HCT116 (cell line): ENCODE results near the gene FARP1. TPM values are rescaled to one million over a fixed set of nuclear protein-coding genes. Genes with fewer than 3 reads are reported as not detected.

Source experiments
- ATAC-seq: fragments of 200-7000 bp; cut with Tn5 transposase; 2 replicates; pipeline ENCODE4 v1.9.1; 2020; ENCODE audit warnings: mild to moderate bottlenecking, moderate library complexity
- BruUV-seq: library from RNA; stranded (reverse); fragments of 400-500 nt; replicated peaks from 2 replicates; lab custom pipeline; 2021; lab: Mats Ljungman, UMichigan
- CTCF ChIA-PET: fragments of 300-600 bp; sonication (Branson Sonifier 250); formaldehyde crosslinking; loops from one replicate; lab custom pipeline; 2021; ENCODE audit warnings: antibody characterized with exemption; lab: Charles Lee
- POLR2A ChIA-PET: fragments of 300-600, 350-600 bp; sonication (Branson Sonifier 250); formaldehyde crosslinking; loops from one replicate; lab custom pipeline; 2021; ENCODE audit warnings: antibody characterized with exemption; lab: Charles Lee
- RAD21 ChIA-PET, 2 experiments: fragments of 300-600 bp; sonication (Branson Sonifier 250); formaldehyde crosslinking; loops; one replicate each; lab custom pipeline; 2023; ENCODE audit warnings: low total read pairs in 2 of 2; ENCODE audit not compliant: uncharacterized antibody in 2 of 2, unreplicated experiment in 2 of 2, low non-redundant PET in 1 of 2; lab: Charles Lee
- DNase-seq: peaks from one replicate; pipeline ENCODE4 v3.0.0-alpha.2; 2010; ENCODE audit warnings: low read depth, low spot score
- H2AFZ ChIP-seq: fragments of 200-600 bp; shearing (Covaris generic), sonication (generic); 2 replicates; pipeline ENCODE4 v1.6.1; 2017; ENCODE audit warnings: low read depth, mixed run types, mixed read lengths, antibody characterized with exemption, low read length; ENCODE audit not compliant: poor library complexity, severe bottlenecking
- H3K27ac ChIP-seq: 2 replicates; pipeline ENCODE4 v1.5.1; 2012; ENCODE audit warnings: low read depth, low read length
- H3K27me3 ChIP-seq: fragments of 200-600 bp; sonication (generic); 2 replicates; pipeline ENCODE4 v1.6.1; 2016; ENCODE audit warnings: mixed run types, low read length, mixed read lengths; ENCODE audit not compliant: insufficient read depth
- H3K36me3 ChIP-seq, 2 experiments: fragments of 200-500 bp in 1 of 2; fragments of 200-600 bp in 1 of 2; sonication (Bioruptor generic) in 1 of 2; sonication (generic) in 1 of 2; 2 replicates each; pipeline versions ENCODE4 v1.5.1 to v1.6.1; 2014 to 2016; ENCODE audit warnings: low read length in 2 of 2, inconsistent platforms in 1 of 2, mixed read lengths in 1 of 2, mixed run types in 1 of 2; ENCODE audit not compliant: insufficient read depth in 2 of 2, control insufficient read depth in 1 of 2
- H3K4me1 ChIP-seq, 2 experiments: fragments of 200-600 bp in 1 of 2; sonication (generic) in 1 of 2; 2 replicates each; pipeline versions ENCODE4 v1.5.1 to v1.6.1; 2012 to 2017; ENCODE audit warnings: low read length in 2 of 2, inconsistent platforms in 1 of 2, mild to moderate bottlenecking in 1 of 2, mixed read lengths in 1 of 2, mixed run types in 1 of 2, moderate library complexity in 1 of 2; ENCODE audit not compliant: insufficient read depth in 2 of 2, control insufficient read depth in 1 of 2
- H3K4me2 ChIP-seq: fragments of 200-600 bp; sonication (generic); 2 replicates; pipeline ENCODE4 v1.6.1; 2017; ENCODE audit warnings: mixed run types, low read length, mixed read lengths
- H3K4me3 ChIP-seq, 2 experiments: fragments of 200-600 bp in 1 of 2; sonication (generic) in 1 of 2; replicated peaks in 1 of 2; 2 replicates each; pipeline ENCODE4 v1.5.1; 2011 to 2016; ENCODE audit warnings: low read length in 2 of 2, control low read depth in 1 of 2, low read depth in 1 of 2, mild to moderate bottlenecking in 1 of 2, mixed read lengths in 1 of 2, mixed run types in 1 of 2
- H3K79me2 ChIP-seq: fragments of 200-600 bp; sonication (generic); 2 replicates; pipeline ENCODE4 v1.6.1; 2017; ENCODE audit warnings: mild to moderate bottlenecking, mixed run types, low read length, moderate library complexity, mixed read lengths; ENCODE audit not compliant: insufficient read depth
- H3K9ac ChIP-seq: fragments of 200-600 bp; sonication (generic); 2 replicates; pipeline ENCODE4 v1.6.1; 2016; ENCODE audit warnings: low read length, mixed read lengths
- H3K9me2 ChIP-seq: fragments of 200-600 bp; sonication (generic), shearing (Covaris generic); 2 replicates; pipeline ENCODE4 v1.6.1; 2017; ENCODE audit warnings: mixed run types, mild to moderate bottlenecking, moderate library complexity; ENCODE audit not compliant: insufficient read depth
- H3K9me3 ChIP-seq, 2 experiments: fragments of 200-500 bp in 1 of 2; fragments of 200-600 bp in 1 of 2; sonication (Bioruptor generic) in 1 of 2; sonication (generic) in 1 of 2; 2 replicates each; pipeline ENCODE4 v1.6.1; 2014 to 2017; ENCODE audit warnings: low read length in 2 of 2, mixed read lengths in 2 of 2, inconsistent platforms in 1 of 2, low read depth in 1 of 2, mild to moderate bottlenecking in 1 of 2, mixed run types in 1 of 2, moderate library complexity in 1 of 2; ENCODE audit not compliant: control insufficient read depth in 1 of 2, insufficient read depth in 1 of 2
- H4K20me1 ChIP-seq: fragments of 200-600 bp; sonication (generic), shearing (Covaris generic); 2 replicates; pipeline ENCODE4 v1.6.1; 2017; ENCODE audit warnings: mixed run types, mild to moderate bottlenecking, moderate library complexity; ENCODE audit not compliant: insufficient read depth
- CBX3 ChIP-seq: IDR thresholded peaks from 2 replicates; pipeline ENCODE4 v1.6.1; 2012; ENCODE audit warnings: low read depth
- CEBPB ChIP-seq: IDR thresholded peaks from 2 replicates; pipeline ENCODE4 v1.6.1; 2012; ENCODE audit warnings: low read depth
- EZH2 ChIP-seq: fragments of 200-600 bp; sonication (generic); IDR thresholded peaks from 2 replicates; pipeline ENCODE4 v1.6.1; 2017; ENCODE audit warnings: antibody characterized with exemption, mixed run types
- JUND ChIP-seq: IDR thresholded peaks from 2 replicates; pipeline ENCODE4 v1.6.1; 2012
- POLR2A ChIP-seq: IDR thresholded peaks from 2 replicates; pipeline ENCODE4 v1.7.0; 2011; ENCODE audit warnings: borderline replicate concordance; ENCODE audit not compliant: insufficient read depth, insufficient read length; ENCODE audit errors: extremely low read depth
- POLR2AphosphoS5 ChIP-seq: IDR thresholded peaks from 2 replicates; pipeline ENCODE4 v1.6.1; 2011; ENCODE audit warnings: mild to moderate bottlenecking, low read depth, low read length, moderate library complexity
- RAD21 ChIP-seq: IDR thresholded peaks from 2 replicates; pipeline ENCODE4 v1.6.1; 2012; ENCODE audit warnings: low read depth, mild to moderate bottlenecking
- SIN3A ChIP-seq: IDR thresholded peaks from 2 replicates; pipeline ENCODE4 v1.6.1; 2012; ENCODE audit warnings: low read depth
- SP1 ChIP-seq: IDR thresholded peaks from 2 replicates; pipeline ENCODE4 v1.6.1; 2012; ENCODE audit warnings: low read depth
- SRF ChIP-seq: IDR thresholded peaks from 2 replicates; pipeline ENCODE4 v1.6.1; 2012; ENCODE audit warnings: low read depth
- TCF7L2 ChIP-seq: IDR thresholded peaks from 2 replicates; pipeline ENCODE4 v1.7.0; 2011; ENCODE audit warnings: borderline replicate concordance, inconsistent platforms; ENCODE audit not compliant: insufficient read depth, insufficient read length; ENCODE audit errors: extremely low read depth
- ZNF274 ChIP-seq: fragments of 200-500 bp; sonication (Bioruptor generic); IDR thresholded peaks from 2 replicates; pipeline ENCODE4 v1.6.1; 2014; ENCODE audit warnings: mild to moderate bottlenecking, low read depth, low read length, inconsistent platforms
- intact Hi-C: fragments of 100-400 bp; cut with micrococcal nuclease; formaldehyde crosslinking; loops from 2 replicates; pipeline ENCODE4 v1.10.0; 2022
- total RNA-seq: library from RNA; stranded (reverse); gene quantifications from one replicate; pipeline ENCODE4 v1.2.1, GENCODE V29; 2021; ENCODE audit not compliant: unreplicated experiment
- TF ChIP-seq, protein P1 (sequence below), 3 experiments: fragments of 200-600 bp in 1 of 3; sonication (generic) in 1 of 3; IDR thresholded peaks in 2 of 3; conservative IDR thresholded peaks in 1 of 3; 2 replicates each; pipeline ENCODE4 v1.5.1; 2012 to 2017; ENCODE audit warnings: low read depth in 2 of 3, low read length in 2 of 3, antibody characterized with exemption in 1 of 3, borderline replicate concordance in 1 of 3, control low read depth in 1 of 3, mild to moderate bottlenecking in 1 of 3, mixed read lengths in 1 of 3, mixed run types in 1 of 3, moderate library complexity in 1 of 3; ENCODE audit not compliant: insufficient read depth in 1 of 3
- TF ChIP-seq, protein P2 (sequence below): IDR thresholded peaks from 2 replicates; pipeline ENCODE4 v1.6.1; 2012
- TF ChIP-seq, protein P3 (sequence below): IDR thresholded peaks from 2 replicates; pipeline ENCODE4 v1.6.1; 2011; ENCODE audit warnings: mild to moderate bottlenecking, low read length, moderate library complexity; ENCODE audit not compliant: insufficient replicate concordance; ENCODE audit errors: extremely low read depth

Gene FARP1
- total RNA-seq, 1 experiment from 2014 or later = 30.5 TPM

- H3K79me2 ChIP-seq = peaks cover 85% of the 10 kb centered on the region
- H3K27ac ChIP-seq = no peak overlapping the region
- peak overlapping the region; percentile 71 for H3K4me2 ChIP-seq
- no peaks in the 10 kb centered on the region for H3K9me2 ChIP-seq
- no TSS peak for BruUV-seq
- no peak overlapping the region for H3K4me3 ChIP-seq
- POLR2A ChIA-PET = no interaction called here
- intact Hi-C loops = no loop called here
- CTCF ChIA-PET = interaction anchor here (0.8 kb wide), 1 partner anchor 30 kb away, joined by 3 read pairs; no protein-coding TSS in a partner anchor
- peaks cover 35 to 71% of the 10 kb centered on the region in 2 experiments for H3K4me1 ChIP-seq
- no peaks in the 10 kb centered on the region for H3K9me3 ChIP-seq
- RAD21 ChIA-PET = no interaction called here
- TF ChIP-seq POLR2AphosphoS5 (no peak), RAD21 (no peak), CBX3 (no peak), CEBPB (no peak), SIN3A (no peak), TCF7L2 (no peak), SRF (no peak), POLR2A (no peak), ZNF274 (no peak), EZH2 (no peak), SP1 (no peak), JUND (no peak)
- TF ChIP-seq, protein P1, sequence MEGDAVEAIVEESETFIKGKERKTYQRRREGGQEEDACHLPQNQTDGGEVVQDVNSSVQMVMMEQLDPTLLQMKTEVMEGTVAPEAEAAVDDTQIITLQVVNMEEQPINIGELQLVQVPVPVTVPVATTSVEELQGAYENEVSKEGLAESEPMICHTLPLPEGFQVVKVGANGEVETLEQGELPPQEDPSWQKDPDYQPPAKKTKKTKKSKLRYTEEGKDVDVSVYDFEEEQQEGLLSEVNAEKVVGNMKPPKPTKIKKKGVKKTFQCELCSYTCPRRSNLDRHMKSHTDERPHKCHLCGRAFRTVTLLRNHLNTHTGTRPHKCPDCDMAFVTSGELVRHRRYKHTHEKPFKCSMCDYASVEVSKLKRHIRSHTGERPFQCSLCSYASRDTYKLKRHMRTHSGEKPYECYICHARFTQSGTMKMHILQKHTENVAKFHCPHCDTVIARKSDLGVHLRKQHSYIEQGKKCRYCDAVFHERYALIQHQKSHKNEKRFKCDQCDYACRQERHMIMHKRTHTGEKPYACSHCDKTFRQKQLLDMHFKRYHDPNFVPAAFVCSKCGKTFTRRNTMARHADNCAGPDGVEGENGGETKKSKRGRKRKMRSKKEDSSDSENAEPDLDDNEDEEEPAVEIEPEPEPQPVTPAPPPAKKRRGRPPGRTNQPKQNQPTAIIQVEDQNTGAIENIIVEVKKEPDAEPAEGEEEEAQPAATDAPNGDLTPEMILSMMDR (IDR thresholded peaks at IDR 0.05 in 2 of 3, conservative IDR thresholded peaks at IDR 0.05 in 1 of 3; ENCODE audit: borderline replicate concordance in 1 of 3, insufficient read depth in 1 of 3, low read depth in 2 of 3, low read length in 2 of 3) = no peak
- TF ChIP-seq, protein P2, sequence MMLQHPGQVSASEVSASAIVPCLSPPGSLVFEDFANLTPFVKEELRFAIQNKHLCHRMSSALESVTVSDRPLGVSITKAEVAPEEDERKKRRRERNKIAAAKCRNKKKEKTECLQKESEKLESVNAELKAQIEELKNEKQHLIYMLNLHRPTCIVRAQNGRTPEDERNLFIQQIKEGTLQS = no peak
- TF ChIP-seq, protein P3, sequence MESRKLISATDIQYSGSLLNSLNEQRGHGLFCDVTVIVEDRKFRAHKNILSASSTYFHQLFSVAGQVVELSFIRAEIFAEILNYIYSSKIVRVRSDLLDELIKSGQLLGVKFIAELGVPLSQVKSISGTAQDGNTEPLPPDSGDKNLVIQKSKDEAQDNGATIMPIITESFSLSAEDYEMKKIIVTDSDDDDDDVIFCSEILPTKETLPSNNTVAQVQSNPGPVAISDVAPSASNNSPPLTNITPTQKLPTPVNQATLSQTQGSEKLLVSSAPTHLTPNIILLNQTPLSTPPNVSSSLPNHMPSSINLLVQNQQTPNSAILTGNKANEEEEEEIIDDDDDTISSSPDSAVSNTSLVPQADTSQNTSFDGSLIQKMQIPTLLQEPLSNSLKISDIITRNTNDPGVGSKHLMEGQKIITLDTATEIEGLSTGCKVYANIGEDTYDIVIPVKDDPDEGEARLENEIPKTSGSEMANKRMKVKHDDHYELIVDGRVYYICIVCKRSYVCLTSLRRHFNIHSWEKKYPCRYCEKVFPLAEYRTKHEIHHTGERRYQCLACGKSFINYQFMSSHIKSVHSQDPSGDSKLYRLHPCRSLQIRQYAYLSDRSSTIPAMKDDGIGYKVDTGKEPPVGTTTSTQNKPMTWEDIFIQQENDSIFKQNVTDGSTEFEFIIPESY = no peak
- 0 out of 2 replicates have a peak, but pooled peaks cover 3% of the 10 kb centered on the region for H4K20me1 ChIP-seq
- DNase-seq (no peak), ATAC-seq (no peak)
- peaks cover 3 to 19% of the 10 kb centered on the region in 2 experiments; a peak in 2 of 4 replicates for H3K36me3 ChIP-seq
- H3K27me3 ChIP-seq = no peaks in the 10 kb centered on the region
- H2AFZ ChIP-seq = no peak overlapping the region
- no peak overlapping the region for H3K9ac ChIP-seq
Observed at GRCh38 chr13:98478189-98479129, 335.6 kb downstream of the FARP1 start.
